Measurements from ENCODE around the gene ZNF827.

The ZNF827 gene

DNA sequence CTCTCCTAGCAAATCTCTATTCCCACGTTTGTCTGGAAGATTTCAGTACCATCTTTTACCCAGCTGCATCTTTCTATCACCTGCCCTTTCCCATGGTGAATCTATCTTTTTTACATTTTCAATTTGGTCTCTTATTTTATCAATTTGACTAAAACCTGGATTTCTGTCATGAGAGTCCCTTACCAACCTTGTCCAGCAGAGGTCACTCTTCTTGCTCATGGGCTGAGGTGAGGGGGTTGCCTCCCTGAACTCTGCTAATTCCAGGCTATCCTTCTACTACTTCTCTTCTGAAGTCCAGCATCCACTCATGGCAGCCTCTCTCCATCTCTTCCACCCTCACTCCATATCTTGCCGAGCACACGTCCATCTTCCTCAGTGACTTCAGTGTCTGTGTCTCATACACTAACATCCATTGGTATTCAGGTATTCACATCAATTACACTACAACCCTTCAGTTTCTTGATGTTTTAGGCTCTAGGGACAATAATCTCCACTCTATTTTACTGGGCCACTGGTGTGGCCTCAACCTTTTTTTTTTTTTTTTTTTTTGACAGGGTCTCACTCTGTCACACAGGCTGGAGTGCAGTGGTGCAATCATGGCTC is 17.8 kb upstream of the ZNF827 start:
- TF ChIP-seq, protein P1, sequence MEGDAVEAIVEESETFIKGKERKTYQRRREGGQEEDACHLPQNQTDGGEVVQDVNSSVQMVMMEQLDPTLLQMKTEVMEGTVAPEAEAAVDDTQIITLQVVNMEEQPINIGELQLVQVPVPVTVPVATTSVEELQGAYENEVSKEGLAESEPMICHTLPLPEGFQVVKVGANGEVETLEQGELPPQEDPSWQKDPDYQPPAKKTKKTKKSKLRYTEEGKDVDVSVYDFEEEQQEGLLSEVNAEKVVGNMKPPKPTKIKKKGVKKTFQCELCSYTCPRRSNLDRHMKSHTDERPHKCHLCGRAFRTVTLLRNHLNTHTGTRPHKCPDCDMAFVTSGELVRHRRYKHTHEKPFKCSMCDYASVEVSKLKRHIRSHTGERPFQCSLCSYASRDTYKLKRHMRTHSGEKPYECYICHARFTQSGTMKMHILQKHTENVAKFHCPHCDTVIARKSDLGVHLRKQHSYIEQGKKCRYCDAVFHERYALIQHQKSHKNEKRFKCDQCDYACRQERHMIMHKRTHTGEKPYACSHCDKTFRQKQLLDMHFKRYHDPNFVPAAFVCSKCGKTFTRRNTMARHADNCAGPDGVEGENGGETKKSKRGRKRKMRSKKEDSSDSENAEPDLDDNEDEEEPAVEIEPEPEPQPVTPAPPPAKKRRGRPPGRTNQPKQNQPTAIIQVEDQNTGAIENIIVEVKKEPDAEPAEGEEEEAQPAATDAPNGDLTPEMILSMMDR (IDR thresholded peaks at IDR 0.05) = peak; percentile 81

DNA sequence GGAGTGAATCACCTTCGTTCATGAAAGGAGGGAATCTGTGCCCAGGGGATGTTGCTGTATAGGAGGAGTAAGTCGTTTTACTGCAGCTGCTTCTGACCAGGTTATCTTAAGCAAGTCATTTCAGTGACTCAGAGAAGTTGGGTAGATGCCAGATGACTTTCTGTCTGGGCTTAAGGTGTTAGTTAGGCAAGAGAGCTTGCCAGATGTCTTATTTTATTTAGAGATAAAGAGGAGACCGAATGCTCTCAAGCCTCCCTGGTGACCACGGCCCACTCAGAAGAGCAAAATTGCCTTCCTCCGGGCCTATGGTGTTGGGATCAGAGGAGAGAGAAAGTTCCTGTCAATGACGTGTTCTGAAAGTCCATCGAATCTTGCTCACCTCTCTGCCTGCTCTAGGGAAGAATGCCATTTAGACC is 16.3 kb upstream of the ZNF827 start:
- TF ChIP-seq, protein P1 (IDR thresholded peaks at IDR 0.05) = no peak

DNA sequence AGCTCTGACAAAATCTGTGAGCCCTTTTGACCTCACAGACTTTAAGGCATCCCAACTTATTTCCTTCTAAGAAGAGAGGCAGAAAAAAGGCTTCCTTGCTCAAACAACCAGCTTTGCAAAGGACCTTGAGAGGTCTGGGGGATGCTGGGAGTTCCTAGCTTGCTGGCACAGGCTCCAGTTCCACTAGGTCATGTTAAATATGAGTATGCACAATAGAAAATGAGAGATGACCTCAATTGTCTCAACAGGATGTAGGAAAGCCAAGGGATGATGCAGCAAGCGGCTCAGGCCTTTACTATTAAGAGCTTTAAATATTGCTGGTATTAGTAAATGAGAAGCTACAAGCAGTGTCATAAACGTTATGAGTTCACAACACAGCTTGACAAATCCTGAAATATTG is 13.3 kb upstream of the ZNF827 start:
- TF ChIP-seq, protein P1 (IDR thresholded peaks at IDR 0.05) = no peak

DNA sequence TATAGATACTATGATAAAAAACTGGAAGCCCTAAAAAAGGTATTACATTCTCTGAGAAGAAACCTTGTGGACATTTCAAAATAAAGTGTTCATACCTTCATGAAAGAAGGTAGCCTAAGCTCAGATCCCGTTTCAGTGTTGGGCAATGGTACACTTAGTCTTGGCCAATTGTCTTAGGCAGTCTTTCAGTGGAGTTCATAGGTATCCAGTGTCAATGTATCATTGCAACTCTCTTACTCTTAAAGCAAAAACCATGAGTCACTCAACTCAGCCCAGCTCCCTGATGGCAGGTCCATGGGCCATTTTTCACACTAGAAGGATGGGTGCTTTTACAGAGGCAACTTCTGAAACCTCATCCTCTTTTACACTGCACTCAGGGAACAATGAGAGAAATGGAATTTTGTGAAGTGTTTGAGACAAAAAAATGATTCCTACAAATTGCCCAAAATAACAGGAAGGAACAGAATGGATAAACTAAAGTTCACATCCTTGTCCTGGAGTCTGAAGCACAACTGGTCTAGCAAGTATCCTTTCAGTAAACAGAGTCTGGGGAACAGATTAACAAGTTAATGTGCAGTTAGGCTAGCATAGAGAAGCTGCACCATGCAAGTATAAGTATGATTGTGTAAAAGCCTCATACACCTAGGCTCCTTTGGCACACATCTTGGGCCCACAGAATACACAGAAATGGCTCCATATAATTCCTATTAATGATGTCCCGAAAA is 7.0 kb upstream of the ZNF827 start:
- TF ChIP-seq, protein P1 (IDR thresholded peaks at IDR 0.05) = no peak

DNA sequence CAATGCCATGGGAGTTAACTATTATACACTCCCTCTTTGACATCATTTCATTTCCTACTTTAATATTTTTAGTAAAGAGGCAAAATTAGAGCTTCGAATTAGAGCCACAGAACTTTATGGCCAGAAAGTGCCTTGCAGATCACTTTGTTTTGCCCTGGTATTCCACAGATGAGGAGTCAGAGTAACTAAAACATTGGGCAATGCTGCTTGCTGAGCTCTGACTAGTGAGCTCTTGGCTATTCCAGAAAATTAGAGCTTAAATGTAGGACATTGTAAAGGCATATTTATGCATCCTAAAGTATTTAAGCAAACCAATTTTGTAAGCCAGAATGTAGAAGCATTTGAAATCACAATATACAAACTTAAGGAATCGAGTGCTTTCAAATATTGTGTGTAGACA is 6.3 kb upstream of the ZNF827 start:
- TF ChIP-seq, protein P1 (IDR thresholded peaks at IDR 0.05) = no peak

DNA sequence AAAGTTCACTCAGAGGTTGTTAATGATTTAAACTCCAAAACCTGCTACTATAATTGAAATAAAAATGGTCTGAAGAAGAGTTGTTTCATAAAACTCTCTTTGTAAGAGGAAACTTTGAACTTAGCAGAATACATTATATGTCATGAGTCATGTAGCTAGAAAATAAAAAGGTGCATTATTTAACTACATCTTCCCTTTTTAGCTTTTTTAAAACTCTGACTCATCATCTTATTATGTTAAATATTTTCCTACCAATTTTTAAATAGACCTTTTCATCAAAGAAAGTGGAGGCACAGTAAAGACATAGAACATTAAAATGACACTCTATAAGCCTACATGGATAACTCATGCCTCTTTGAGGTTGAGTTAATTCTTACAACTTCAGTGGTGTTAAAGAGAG is 1.2 kb upstream of the ZNF827 start:
- TF ChIP-seq, protein P1 (IDR thresholded peaks at IDR 0.05) = no peak

DNA sequence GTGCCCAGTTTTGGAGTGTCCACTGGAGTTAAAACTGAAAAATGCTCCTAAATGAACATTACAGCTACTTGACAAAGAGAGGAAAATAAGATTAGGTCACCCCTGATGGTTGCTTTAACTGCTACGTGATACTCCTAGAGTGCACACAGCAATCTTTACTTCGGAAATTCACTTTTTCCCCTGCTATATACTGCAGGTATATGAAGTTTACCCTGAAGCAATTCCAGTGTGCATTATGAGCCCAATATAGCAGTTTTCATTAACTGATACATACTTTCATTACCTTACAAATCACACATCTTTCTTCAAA is 773 bp upstream of the ZNF827 start:
- TF ChIP-seq, protein P1 (IDR thresholded peaks at IDR 0.05) = no peak
